Stimulated activated CD4-positive, alpha-beta T cell treated with anti-CD3 and anti-CD28 coated beads, Interleukin-1b, Interleukin-23, amount 100 ng/mL, for 1 hour (primary cell): ENCODE measurements around the gene C10orf120.

Source experiments
- DNase-seq, 2 donors: peaks; one replicate each; pipeline ENCODE4 v3.0.0-alpha.2; 2020; ENCODE audit warnings: low read depth in 2 of 2

C10orf120 gene

DNA sequence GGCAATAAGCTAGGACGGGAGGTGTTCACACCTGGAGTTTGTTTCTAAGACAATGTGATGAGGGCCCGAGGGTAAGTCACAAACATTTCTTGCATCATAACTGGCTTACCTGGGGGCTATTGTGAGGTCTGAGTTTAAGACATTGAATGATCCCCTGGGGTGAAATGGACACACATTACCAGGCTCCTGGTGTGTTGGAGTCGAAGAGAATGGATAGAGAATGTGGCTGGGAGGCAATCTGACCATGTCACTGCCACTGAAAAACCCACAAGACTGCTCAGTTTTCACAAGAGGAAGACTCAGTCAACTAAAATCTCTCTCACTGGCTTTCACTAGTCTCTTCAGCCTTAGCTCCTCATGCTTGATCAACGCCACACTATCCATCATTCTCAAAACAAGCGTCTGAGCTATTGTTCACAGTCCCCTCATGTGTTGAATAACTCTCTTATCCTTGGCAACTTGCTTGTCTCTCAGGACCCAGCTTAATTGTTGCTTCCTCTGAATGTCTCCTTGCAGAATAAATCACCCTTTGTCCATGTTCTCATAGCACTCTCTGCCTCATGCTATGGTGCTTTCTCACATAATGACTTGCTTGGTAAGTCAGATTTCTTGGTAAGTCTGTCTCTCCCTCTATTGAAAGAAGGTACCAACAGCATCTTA, at the start of gene C10orf120:
Gene C10orf120 (minus strand): TSS at position 51 of the 660 bp plus-strand sequence. CDS start 56 bp downstream, outside the sequence.
- no peak for DNase-seq

DNA sequence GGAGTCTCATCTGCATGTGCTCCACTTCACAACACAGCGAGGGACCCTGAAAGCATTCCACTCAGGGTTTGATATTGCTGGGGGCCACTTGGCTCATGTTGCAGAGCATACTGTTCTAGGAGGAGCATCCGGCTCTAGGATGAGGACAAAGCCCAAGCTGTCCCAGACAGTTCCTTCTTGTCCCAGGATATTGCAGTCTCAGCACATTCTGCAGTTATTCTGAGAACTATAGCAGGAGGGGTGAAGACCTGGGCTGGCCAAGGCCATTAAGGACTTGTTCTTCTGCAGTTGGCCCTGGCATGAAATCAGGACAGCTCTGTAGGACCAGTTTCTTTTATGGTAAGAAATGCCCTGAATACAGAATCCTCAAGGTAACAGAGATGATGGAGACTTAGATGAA, 48.9 kb upstream of the C10orf120 start:
- no peak for DNase-seq

GRCh38 chr10:122746408-122746807, 46.8 kb upstream of the C10orf120 start:
- no peak for DNase-seq

GRCh38 chr10:122744257-122744656, 44.6 kb upstream of the C10orf120 start:
- no peak for DNase-seq

- no peak for DNase-seq
Measured at GRCh38 chr10:122740640-122741039, 41.0 kb upstream of the C10orf120 start.

GRCh38 chr10:122738031-122738430, 38.4 kb upstream of the C10orf120 start:
- no peak for DNase-seq

- DNase-seq, result no peak
Measured at GRCh38 chr10:122733931-122734665, 34.5 kb upstream of the C10orf120 start.

DNA sequence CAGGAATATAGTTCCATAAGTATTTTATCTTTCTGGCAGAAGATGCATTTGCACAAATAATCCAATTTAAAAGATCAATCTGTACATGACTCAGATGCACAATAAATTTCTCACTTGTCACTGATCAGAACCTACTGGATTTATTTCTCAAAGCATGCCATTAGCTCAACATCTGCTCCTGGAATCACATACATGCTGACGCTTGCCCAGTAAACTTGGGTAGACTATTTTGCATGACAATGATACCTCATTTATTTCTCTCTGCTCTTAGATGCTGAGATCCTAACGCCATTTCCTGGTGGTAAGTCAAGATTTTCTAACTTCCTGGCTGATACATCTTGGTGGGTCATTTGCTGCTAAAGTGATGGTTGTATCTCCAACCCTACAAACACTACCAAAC, 33.8 kb upstream of the C10orf120 start:
- no peak for DNase-seq

- no peak for DNase-seq
Measured at GRCh38 chr10:122730238-122730637, 30.6 kb upstream of the C10orf120 start.

DNA sequence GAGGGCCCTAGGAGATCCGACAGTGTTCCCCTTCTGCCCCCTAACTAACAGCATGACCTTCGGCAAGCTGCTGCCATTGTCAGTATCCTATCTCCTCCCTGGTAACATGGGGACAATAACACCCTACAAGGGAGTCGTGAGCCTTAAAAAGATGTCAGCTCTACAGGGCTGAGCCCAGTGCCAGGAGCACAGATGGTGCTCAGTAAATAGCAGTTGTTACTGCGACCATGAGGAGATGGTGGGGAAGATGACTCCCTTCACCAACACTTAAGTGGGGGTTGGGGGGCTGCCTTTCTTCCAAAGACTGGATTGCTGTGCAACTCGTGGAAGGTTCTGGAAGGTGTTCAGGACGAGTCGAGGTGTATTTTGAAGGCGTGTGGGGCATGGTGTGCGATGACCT, 29.5 kb upstream of the C10orf120 start:
- no peak for DNase-seq

DNA sequence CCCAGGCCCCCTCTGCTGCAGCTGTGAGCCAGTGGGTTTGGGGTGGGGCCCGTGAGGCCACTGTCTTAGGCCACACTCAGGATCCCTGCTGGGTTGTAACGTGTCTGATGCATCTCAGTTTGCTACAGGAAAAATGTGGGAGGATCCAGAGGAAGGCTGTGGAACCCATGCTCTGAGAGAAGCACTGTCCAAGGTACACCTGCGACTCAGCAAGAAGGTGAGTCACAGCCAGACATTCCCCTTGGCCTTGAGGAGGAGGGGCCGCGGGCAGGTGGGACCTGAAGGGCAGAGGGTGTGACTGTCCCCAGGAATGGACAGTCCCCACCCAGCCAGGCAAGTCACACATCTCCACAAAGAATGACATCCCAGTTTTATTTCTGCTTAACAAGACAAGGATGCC, 27.8 kb upstream of the C10orf120 start:
- DNase-seq, result no peak

- no peak for DNase-seq
Measured at GRCh38 chr10:122725768-122726167, 26.1 kb upstream of the C10orf120 start.

GRCh38 chr10:122725006-122725405, 25.4 kb upstream of the C10orf120 start:
- DNase-seq, result no peak

- DNase-seq, result no peak
Measured at GRCh38 chr10:122721111-122721510, 21.5 kb upstream of the C10orf120 start.

- DNase-seq, result no peak
Measured at GRCh38 chr10:122716025-122716424, 16.4 kb upstream of the C10orf120 start.

DNA sequence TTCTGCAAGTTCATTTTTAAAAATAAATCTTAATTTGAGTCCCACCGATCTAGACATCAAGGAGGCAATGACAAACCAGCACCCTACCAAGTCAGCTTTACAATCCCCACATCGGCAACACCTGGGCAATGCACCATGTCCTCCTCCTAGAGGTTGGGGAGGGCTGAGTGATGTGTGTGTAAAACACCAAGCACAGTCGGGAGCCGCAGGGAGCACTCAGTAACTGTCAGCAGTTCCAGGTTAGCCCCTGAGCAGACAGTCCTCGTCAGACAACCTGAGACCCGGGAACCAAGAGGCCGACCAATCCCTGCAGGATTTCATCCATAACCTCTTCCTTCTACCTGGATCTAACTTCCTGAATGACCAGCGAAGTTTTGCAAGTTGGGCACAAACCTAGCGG, 15.9 kb upstream of the C10orf120 start:
- DNase-seq, result no peak

GRCh38 chr10:122713091-122713885, 13.6 kb upstream of the C10orf120 start:
- DNase-seq, result no peak

- no peak for DNase-seq
Measured at GRCh38 chr10:122710576-122710975, 10.9 kb upstream of the C10orf120 start.

- no peak for DNase-seq
Measured at GRCh38 chr10:122709971-122710370, 10.3 kb upstream of the C10orf120 start.

DNA sequence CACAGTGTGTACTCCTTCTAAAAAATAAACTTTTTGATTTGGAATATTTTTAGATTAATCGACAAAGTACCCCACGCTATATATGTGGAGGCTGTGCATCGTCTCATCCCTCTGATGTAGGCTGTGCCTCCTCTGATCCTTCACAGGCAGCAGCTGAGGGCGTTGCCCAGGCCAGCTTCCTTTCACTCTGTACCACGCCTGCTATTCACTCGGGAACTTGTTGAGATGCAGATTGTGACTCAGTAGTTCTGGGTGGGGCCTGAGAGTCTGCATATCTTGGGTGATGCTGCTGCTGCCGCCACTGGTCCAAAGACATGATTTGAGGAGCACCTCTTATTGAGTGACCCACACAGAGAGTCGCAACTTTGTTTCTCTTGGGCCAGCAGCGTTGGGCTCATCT, 7.9 kb upstream of the C10orf120 start:
- no peak for DNase-seq

DNA sequence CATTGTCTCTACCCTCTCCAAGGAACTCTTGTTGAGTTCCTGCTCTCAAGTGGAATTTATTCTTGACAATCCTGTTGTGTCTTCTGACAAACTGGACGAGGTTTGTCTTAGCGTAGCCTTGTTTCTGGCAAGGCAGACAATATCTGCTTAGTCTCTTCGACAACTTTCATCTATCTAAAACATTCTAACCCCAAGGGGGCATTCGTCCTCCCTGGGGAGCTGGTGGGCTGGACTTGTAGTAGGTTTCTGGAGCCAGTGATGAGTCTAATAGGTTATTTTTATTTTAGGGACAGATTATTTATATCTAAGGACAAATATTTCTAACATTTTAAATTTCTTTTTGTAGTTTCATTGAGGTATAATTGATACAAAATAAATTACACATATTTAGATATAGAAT, 7.3 kb upstream of the C10orf120 start:
- DNase-seq, result no peak

- DNase-seq, result no peak
Measured at GRCh38 chr10:122706467-122706866, 6.8 kb upstream of the C10orf120 start.
